Gastroesophageal sphincter (tissue), 3 donors: ENCODE measurements around the gene RIPPLY1.

Experiments used
- POLR2A ChIP-seq, 2 donors: fragments of 450-650 bp; IDR thresholded peaks; one replicate each; pipeline ENCODE4 v1.6.1; 2017; ENCODE audit warnings: antibody characterized with exemption in 2 of 2, mild to moderate bottlenecking in 2 of 2, moderate library complexity in 1 of 2
- TF ChIP-seq, protein P1 (sequence below), 4 experiments: fragments of 200-600 bp in 2 of 4; fragments of 450-650 bp in 2 of 4; sonication (generic) in 1 of 4; IDR thresholded peaks; one replicate each; pipeline ENCODE4 v1.5.1; 2017 to 2019; ENCODE audit warnings: antibody characterized with exemption in 4 of 4, mild to moderate bottlenecking in 2 of 4, moderate library complexity in 2 of 4

DNA sequence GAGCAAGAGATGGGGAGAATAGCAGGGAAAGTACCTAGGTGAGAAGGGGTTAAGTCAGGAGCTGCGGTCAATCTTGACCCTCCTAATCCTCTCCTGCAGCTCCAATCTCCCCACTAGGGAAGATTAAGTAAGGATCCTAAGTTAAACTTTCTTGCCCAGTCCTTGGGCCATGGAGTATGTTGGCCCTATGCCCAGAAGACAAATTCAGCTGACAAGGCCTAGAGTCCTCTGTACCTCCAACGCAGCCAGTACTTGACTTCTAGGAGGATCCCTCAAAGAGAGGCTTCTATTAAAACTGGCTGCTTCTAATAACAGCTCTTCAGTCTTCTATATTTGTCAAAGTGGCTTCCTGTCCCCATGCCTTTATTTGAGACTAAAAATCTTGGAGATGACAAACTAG, 18.5 kb upstream of the RIPPLY1 start:
- TF ChIP-seq, protein P1, sequence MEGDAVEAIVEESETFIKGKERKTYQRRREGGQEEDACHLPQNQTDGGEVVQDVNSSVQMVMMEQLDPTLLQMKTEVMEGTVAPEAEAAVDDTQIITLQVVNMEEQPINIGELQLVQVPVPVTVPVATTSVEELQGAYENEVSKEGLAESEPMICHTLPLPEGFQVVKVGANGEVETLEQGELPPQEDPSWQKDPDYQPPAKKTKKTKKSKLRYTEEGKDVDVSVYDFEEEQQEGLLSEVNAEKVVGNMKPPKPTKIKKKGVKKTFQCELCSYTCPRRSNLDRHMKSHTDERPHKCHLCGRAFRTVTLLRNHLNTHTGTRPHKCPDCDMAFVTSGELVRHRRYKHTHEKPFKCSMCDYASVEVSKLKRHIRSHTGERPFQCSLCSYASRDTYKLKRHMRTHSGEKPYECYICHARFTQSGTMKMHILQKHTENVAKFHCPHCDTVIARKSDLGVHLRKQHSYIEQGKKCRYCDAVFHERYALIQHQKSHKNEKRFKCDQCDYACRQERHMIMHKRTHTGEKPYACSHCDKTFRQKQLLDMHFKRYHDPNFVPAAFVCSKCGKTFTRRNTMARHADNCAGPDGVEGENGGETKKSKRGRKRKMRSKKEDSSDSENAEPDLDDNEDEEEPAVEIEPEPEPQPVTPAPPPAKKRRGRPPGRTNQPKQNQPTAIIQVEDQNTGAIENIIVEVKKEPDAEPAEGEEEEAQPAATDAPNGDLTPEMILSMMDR (IDR thresholded peaks at IDR 0.05), result no peak
- no peak for TF ChIP-seq POLR2A (IDR thresholded peaks at IDR 0.05)
